Skeletal muscle tissue (tissue), 4 donors: Measurements from ENCODE around the gene ADAMTSL1. TPM values are rescaled to one million over a fixed set of nuclear protein-coding genes. Genes with fewer than 3 reads are reported as not detected.

Source experiments
- H3K27ac ChIP-seq: one replicate; pipeline ENCODE4 v1.7.0; 2013; ENCODE audit warnings: mild to moderate bottlenecking, low read depth, low read length, inconsistent platforms
- H3K27me3 ChIP-seq, 3 donors: one replicate each; pipeline ENCODE4 v1.7.0; 2013; ENCODE audit warnings: low read length in 3 of 3; ENCODE audit not compliant: control insufficient read depth in 3 of 3, insufficient read depth in 3 of 3
- H3K36me3 ChIP-seq, 3 donors: one replicate each; pipeline ENCODE4 v1.7.0; 2013; ENCODE audit warnings: low read length in 3 of 3; ENCODE audit not compliant: control insufficient read depth in 3 of 3, insufficient read depth in 3 of 3
- H3K4me1 ChIP-seq, 3 donors: one replicate each; pipeline ENCODE4 v1.7.0; 2013; ENCODE audit warnings: low read length in 3 of 3, mild to moderate bottlenecking in 3 of 3; ENCODE audit not compliant: control insufficient read depth in 3 of 3, insufficient read depth in 3 of 3
- H3K4me3 ChIP-seq, 3 donors: one replicate each; pipeline ENCODE4 v1.7.0; 2013; ENCODE audit warnings: low read length in 3 of 3
- H3K9ac ChIP-seq, 3 donors: one replicate each; pipeline ENCODE4 v1.7.0; 2013; ENCODE audit warnings: low read length in 3 of 3, mild to moderate bottlenecking in 3 of 3, moderate library complexity in 2 of 3, low read depth in 1 of 3
- H3K9me3 ChIP-seq, 3 donors: one replicate each; pipeline ENCODE4 v1.7.0; 2013; ENCODE audit warnings: low read length in 3 of 3; ENCODE audit not compliant: control insufficient read depth in 3 of 3
- total RNA-seq: library from RNA; depleted of rRNA; stranded (reverse); fragments of >200 nt; gene quantifications from one replicate; pipeline ENCODE4 v1.2.3, GENCODE V29; 2014
- donor health status: Osteomylitis.

The ADAMTSL1 gene
- total RNA-seq, 1 donor from 2014 or later: 18.3 TPM

GRCh38 chr9:18480662-18481093, 6.7 kb downstream of the ADAMTSL1 start:
- H3K9me3 ChIP-seq: no peaks in the 10 kb centered on the region
- no peaks in the 10 kb centered on the region for H3K36me3 ChIP-seq
- no peak overlapping the region for H3K9ac ChIP-seq
- H3K4me3 ChIP-seq: no peak overlapping the region
- peaks cover 0 to 3% (median 0%) of the 10 kb centered on the region in 3 donors for H3K27me3 ChIP-seq
- H3K27ac ChIP-seq: no peak overlapping the region
- no peaks in the 10 kb centered on the region for H3K4me1 ChIP-seq

- Histone ChIP-seq H3K27ac (no peak overlapping the region), H3K9ac (no peak overlapping the region), H3K27me3 (peaks cover 0 to 3% (median 0%) of the 10 kb centered on the region in 3 donors), H3K4me1 (no peaks in the 10 kb centered on the region), H3K4me3 (no peak overlapping the region), H3K36me3 (no peaks in the 10 kb centered on the region), H3K9me3 (no peaks in the 10 kb centered on the region)
Observed at GRCh38 chr9:18482371-18482770, 8.4 kb downstream of the ADAMTSL1 start.

GRCh38 chr9:18485714-18486113, 11.8 kb downstream of the ADAMTSL1 start:
- H3K36me3 ChIP-seq: no peaks in the 10 kb centered on the region
- H3K27me3 ChIP-seq: peaks cover 0 to 3% (median 0%) of the 10 kb centered on the region in 3 donors
- no peak overlapping the region for H3K27ac ChIP-seq
- H3K9ac ChIP-seq: no peak overlapping the region
- H3K4me3 ChIP-seq: no peak overlapping the region
- peaks cover 0 to under 1% (median 0%) of the 10 kb centered on the region in 3 donors for H3K4me1 ChIP-seq
- no peaks in the 10 kb centered on the region for H3K9me3 ChIP-seq

GRCh38 chr9:18487611-18488010, 13.7 kb downstream of the ADAMTSL1 start:
- H3K27me3 ChIP-seq: peaks cover 0 to 3% (median 0%) of the 10 kb centered on the region in 3 donors
- H3K9me3 ChIP-seq: no peaks in the 10 kb centered on the region
- no peak overlapping the region for H3K27ac ChIP-seq
- H3K4me1 ChIP-seq: peaks cover 0 to 2% (median 0%) of the 10 kb centered on the region in 3 donors
- H3K9ac ChIP-seq: no peak overlapping the region
- H3K36me3 ChIP-seq: no peaks in the 10 kb centered on the region
- no peak overlapping the region for H3K4me3 ChIP-seq

GRCh38 chr9:18488886-18489285, 14.9 kb downstream of the ADAMTSL1 start:
- no peak overlapping the region for H3K4me3 ChIP-seq
- no peaks in the 10 kb centered on the region for H3K9me3 ChIP-seq
- H3K36me3 ChIP-seq: no peaks in the 10 kb centered on the region
- peaks cover 0 to 3% (median 0%) of the 10 kb centered on the region in 3 donors for H3K27me3 ChIP-seq
- H3K9ac ChIP-seq: no peak overlapping the region
- H3K4me1 ChIP-seq: peaks cover 0 to 2% (median 0%) of the 10 kb centered on the region in 3 donors
- no peak overlapping the region for H3K27ac ChIP-seq

GRCh38 chr9:18489861-18490260, 15.9 kb downstream of the ADAMTSL1 start:
- peak overlapping the region; percentile 49 for H3K27ac ChIP-seq
- no peaks in the 10 kb centered on the region for H3K9me3 ChIP-seq
- H3K4me1 ChIP-seq: peaks cover 0 to 2% (median 0%) of the 10 kb centered on the region in 3 donors
- H3K36me3 ChIP-seq: no peaks in the 10 kb centered on the region
- no peak overlapping the region for H3K4me3 ChIP-seq
- H3K27me3 ChIP-seq: peaks cover 0 to 3% (median 0%) of the 10 kb centered on the region in 3 donors
- H3K9ac ChIP-seq: no peak overlapping the region

- Histone ChIP-seq H3K27me3 (peaks cover 0 to 3% (median 0%) of the 10 kb centered on the region in 3 donors), H3K4me1 (peaks cover 0 to 2% (median 0%) of the 10 kb centered on the region in 3 donors), H3K36me3 (no peaks in the 10 kb centered on the region), H3K4me3 (no peak overlapping the region), H3K9me3 (no peaks in the 10 kb centered on the region), H3K27ac (peak overlapping the region; percentile 62), H3K9ac (no peak overlapping the region)
Observed at GRCh38 chr9:18490641-18491370, 16.9 kb downstream of the ADAMTSL1 start.

GRCh38 chr9:18492612-18493011, 18.7 kb downstream of the ADAMTSL1 start:
- Histone ChIP-seq H3K27ac (no peak overlapping the region), H3K9ac (no peak overlapping the region), H3K4me1 (peaks cover 0 to 2% (median 0%) of the 10 kb centered on the region in 3 donors), H3K27me3 (peaks cover 0 to 3% (median 0%) of the 10 kb centered on the region in 3 donors), H3K4me3 (no peak overlapping the region), H3K36me3 (no peaks in the 10 kb centered on the region), H3K9me3 (no peaks in the 10 kb centered on the region)

- no peak overlapping the region for H3K4me3 ChIP-seq
- no peak overlapping the region for H3K9ac ChIP-seq
- H3K9me3 ChIP-seq: no peaks in the 10 kb centered on the region
- H3K36me3 ChIP-seq: no peaks in the 10 kb centered on the region
- peaks cover 0 to 2% (median 0%) of the 10 kb centered on the region in 3 donors for H3K4me1 ChIP-seq
- no peak overlapping the region for H3K27ac ChIP-seq
- peaks cover 0 to 3% (median 0%) of the 10 kb centered on the region in 3 donors for H3K27me3 ChIP-seq
Observed at GRCh38 chr9:18493451-18493993, 19.6 kb downstream of the ADAMTSL1 start.

GRCh38 chr9:18495065-18495464, 21.1 kb downstream of the ADAMTSL1 start:
- no peak overlapping the region for H3K4me3 ChIP-seq
- H3K9me3 ChIP-seq: no peaks in the 10 kb centered on the region
- H3K9ac ChIP-seq: no peak overlapping the region
- H3K4me1 ChIP-seq: peaks cover 0 to 6% (median 2%) of the 10 kb centered on the region in 3 donors
- no peak overlapping the region for H3K27ac ChIP-seq
- H3K36me3 ChIP-seq: no peaks in the 10 kb centered on the region
- H3K27me3 ChIP-seq: peaks cover 0 to 3% (median 0%) of the 10 kb centered on the region in 3 donors
